IPS-20b (cell line): ENCODE data around the gene VMP1.
"Not testable (repeated sequence)": the region's sequence is repeated elsewhere in the genome, so short reads cannot be mapped to it uniquely, and the experiment has no call there.

Source experiments
- H3K27ac ChIP-seq: one replicate; pipeline ENCODE4 v1.5.1; 2013; ENCODE audit warnings: low read length
- H3K27me3 ChIP-seq: 2 replicates; pipeline ENCODE4 v1.6.1; 2013; ENCODE audit warnings: mild to moderate bottlenecking, low read length, inconsistent platforms; ENCODE audit not compliant: insufficient read depth
- H3K36me3 ChIP-seq: 2 replicates; pipeline ENCODE4 v1.6.1; 2013; ENCODE audit warnings: low read depth, mild to moderate bottlenecking, inconsistent platforms, low read length, moderate library complexity; ENCODE audit not compliant: insufficient read depth
- H3K4me1 ChIP-seq: 2 replicates; pipeline ENCODE4 v1.6.1; 2013; ENCODE audit warnings: mild to moderate bottlenecking, control low read depth, inconsistent platforms, low read length, moderate library complexity; ENCODE audit not compliant: insufficient read depth
- H3K4me3 ChIP-seq: 2 replicates; pipeline ENCODE4 v1.5.1; 2013; ENCODE audit warnings: mild to moderate bottlenecking, low read length, inconsistent platforms
- H3K9ac ChIP-seq: 2 replicates; pipeline ENCODE4 v1.6.1; 2013; ENCODE audit warnings: low read depth, mild to moderate bottlenecking, inconsistent platforms, low read length, moderate library complexity
- H3K9me3 ChIP-seq: 2 replicates; pipeline ENCODE4 v1.6.1; 2013; ENCODE audit warnings: mild to moderate bottlenecking, low read depth, low read length, inconsistent platforms; ENCODE audit not compliant: insufficient read depth

The VMP1 gene

DNA sequence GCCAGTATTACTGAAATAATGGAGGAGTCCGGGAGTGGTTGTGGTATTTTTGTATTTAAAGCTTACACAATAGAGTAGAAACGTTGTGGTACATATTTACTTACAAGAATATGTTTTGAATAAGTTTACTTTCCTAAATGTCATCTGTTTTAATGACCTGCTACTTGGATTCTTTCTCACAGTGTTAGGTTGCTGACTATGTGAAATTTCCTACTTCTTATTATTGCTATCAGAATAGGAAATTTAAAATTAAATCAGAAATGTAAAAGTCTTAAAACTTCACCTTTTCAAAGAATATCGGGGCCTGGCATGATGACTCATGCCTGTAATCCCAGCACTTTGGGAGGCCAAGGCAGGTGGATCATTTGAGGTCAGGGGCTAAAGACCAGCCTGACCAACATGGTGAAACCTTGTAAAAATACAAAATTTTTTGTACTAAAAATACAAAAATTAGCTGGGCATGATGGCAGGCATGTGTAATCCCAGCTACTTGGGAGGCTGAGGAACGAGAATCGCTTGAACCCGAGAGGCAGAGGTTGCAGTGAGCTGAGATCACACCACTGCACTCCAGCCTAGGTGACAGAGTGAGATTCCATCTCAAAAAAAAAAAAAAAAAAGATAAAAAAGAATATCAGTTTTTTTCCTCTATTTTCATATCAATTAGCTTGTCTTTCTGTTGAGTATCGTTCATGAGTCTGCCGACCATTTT lies 77.8 kb downstream of the VMP1 start:
- Histone ChIP-seq H3K4me3 (no peak overlapping the region), H3K36me3 (no peaks in the 10 kb centered on the region), H3K27me3 (no peaks in the 10 kb centered on the region), H3K9ac (no peak overlapping the region), H3K4me1 (peaks cover 35% of the 10 kb centered on the region), H3K9me3 (no peaks in the 10 kb centered on the region), H3K27ac (no peak overlapping the region)

DNA sequence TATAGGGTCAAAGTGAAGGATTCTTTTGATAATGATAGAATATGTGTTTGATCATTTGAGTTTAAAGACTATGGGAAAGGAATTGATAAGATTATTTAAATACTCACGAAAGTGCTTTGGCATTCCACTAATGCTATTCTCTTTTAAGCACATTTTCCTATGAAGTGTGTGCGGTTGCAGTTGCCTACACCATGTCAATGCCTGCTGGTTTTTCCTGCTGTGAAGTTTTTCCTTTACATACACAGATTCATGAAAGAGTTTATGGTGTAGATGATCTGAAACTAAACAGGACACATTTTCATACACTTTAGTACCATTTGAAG lies 78.7 kb downstream of the VMP1 start:
- Histone ChIP-seq H3K4me3 (no peak overlapping the region), H3K9me3 (no peaks in the 10 kb centered on the region), H3K36me3 (no peaks in the 10 kb centered on the region), H3K9ac (peak overlapping the region; percentile 21; the same call in 1 of the 2 replicates), H3K4me1 (peaks cover 35% of the 10 kb centered on the region), H3K27ac (no peak overlapping the region), H3K27me3 (no peaks in the 10 kb centered on the region)

DNA sequence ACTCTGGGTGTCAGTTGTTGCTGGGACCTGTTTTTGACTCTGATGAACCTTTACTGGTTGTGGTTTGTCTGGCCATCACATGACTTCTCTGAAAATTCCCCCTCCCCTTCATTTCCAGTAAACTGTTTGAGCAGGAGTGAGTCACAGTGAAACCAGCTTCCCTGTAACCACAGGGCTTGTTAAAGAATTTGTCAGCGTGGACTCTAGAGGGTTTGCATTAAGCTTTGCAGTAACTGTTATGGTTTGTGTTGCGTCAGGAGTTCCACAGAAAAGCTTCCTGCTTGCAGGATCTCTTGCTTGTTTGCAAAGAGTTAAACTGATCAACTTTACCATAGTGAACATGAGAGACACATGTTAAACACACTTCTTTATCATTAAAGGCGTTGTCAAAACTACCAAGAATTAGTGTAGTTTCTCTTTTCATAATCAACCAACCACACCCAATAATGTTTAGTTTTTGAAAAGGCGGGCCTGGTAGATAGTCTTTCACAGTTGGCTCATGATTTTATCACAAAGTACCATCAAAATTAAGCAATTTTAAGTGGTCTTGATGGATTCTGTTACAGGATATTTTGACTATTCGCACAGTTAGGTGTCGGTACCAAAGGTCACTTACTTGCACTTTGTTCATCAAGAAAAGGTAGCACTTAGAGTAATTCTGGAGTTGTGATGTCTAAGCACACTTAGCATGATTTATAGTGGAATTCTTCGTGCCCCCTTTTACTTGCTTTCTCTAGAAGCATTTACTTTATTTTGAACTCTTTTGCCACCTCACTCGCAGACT lies 79.3 kb downstream of the VMP1 start:
- Histone ChIP-seq H3K27ac (no peak overlapping the region), H3K4me3 (no peak overlapping the region), H3K9ac (peak overlapping the region; percentile 21; the same call in 1 of the 2 replicates), H3K36me3 (no peaks in the 10 kb centered on the region), H3K9me3 (no peaks in the 10 kb centered on the region), H3K4me1 (peaks cover 35% of the 10 kb centered on the region), H3K27me3 (no peaks in the 10 kb centered on the region)

- H3K4me1 ChIP-seq = peaks cover 21% of the 10 kb centered on the region
- H3K9ac ChIP-seq, H3K4me3 ChIP-seq, H3K27ac ChIP-seq, H3K36me3 ChIP-seq, H3K27me3 ChIP-seq, H3K9me3 ChIP-seq: not testable (repeated sequence)
These were observed 82.4 kb downstream of the VMP1 start for GRCh38 chr17:59789849-59790248.

GRCh38 chr17:59790418-59790817 lies 83.0 kb downstream of the VMP1 start:
- not testable (repeated sequence) for H3K9ac ChIP-seq

GRCh38 chr17:59790910-59791309 lies 83.5 kb downstream of the VMP1 start:
- peaks cover 13% of the 10 kb centered on the region for H3K4me1 ChIP-seq
- H3K9me3 ChIP-seq = no peaks in the 10 kb centered on the region
- H3K27me3 ChIP-seq = no peaks in the 10 kb centered on the region
- H3K4me3 ChIP-seq = no peak overlapping the region
- no peak overlapping the region for H3K9ac ChIP-seq
- H3K36me3 ChIP-seq = no peaks in the 10 kb centered on the region
- H3K27ac ChIP-seq = no peak overlapping the region

More at GRCh38 chr17:59790418-59790817, 83.0 kb downstream of the VMP1 start:
- H3K9me3 ChIP-seq, H3K27ac ChIP-seq, H3K27me3 ChIP-seq, H3K4me3 ChIP-seq, H3K36me3 ChIP-seq: not testable (repeated sequence)
- peaks cover 17% of the 10 kb centered on the region for H3K4me1 ChIP-seq

DNA sequence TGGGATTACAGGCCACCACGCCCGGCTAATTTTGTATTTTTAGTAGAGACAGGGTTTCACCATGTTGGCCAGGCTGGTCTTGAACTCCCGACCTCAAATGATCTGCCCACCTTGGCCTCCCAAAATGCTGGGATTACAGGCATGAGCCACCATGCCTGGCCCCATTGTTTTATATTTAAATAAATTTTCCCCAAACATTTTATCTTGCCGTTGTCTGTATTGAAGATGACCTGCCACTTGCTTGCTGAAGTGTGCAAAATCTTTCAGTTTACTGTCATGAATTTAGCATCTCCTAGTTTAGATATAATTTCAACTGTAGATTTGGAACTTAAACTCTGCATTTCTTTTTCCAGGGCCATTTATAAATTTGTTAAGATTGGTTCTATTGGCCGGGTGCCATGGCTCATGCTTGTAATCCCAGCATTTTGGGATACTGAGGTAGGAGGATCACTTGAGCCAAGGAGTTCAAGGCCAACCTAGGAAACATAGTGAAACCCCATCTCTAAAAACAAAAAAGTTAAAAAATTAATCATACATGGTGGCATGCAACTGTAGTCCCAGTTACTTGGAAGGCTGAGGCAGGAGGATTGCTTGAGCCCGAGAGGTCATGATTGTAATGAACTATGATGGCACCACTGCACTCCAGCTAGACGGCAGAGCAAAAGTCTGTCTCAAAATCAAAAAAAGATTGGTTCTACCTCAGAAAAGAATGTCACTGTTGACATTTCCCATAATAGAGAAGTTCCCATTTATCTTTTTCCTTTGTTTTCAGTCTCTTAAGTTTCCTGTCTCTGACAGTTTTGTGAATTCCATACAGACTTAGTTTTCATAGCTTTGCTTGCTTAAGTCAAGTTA lies 84.4 kb downstream of the VMP1 start:
- Histone ChIP-seq H3K9ac (no peak overlapping the region), H3K4me1 (peaks cover 5% of the 10 kb centered on the region), H3K27ac (no peak overlapping the region), H3K4me3 (no peak overlapping the region), H3K27me3 (no peaks in the 10 kb centered on the region), H3K36me3 (no peaks in the 10 kb centered on the region), H3K9me3 (no peaks in the 10 kb centered on the region)

GRCh38 chr17:59792458-59792823 lies 85.0 kb downstream of the VMP1 start:
- H3K9ac ChIP-seq, H3K4me1 ChIP-seq: not testable (repeated sequence)

DNA sequence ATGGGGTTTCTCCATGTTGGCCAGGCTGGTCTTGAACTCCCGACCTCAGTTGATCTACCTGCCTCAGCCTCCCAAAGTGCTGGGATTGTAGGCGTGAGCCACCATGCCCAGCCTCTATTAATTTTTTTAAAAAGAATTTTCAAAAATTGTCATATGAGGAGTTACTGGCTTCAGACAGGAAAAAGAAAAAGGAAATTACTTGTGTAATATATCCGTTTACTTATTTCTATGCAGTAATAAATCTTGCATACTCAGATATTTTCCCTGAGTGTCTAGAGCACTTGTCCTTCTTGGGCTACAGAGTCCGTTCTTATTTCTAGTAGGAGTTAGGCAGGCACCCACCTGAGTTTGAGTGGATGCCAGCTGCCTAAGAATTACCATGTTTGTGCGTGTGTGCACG lies 85.8 kb downstream of the VMP1 start:
- H3K27ac ChIP-seq = no peak overlapping the region
- no peak overlapping the region for H3K9ac ChIP-seq
- no peaks in the 10 kb centered on the region for H3K9me3 ChIP-seq
- H3K4me3 ChIP-seq = no peak overlapping the region
- no peaks in the 10 kb centered on the region for H3K36me3 ChIP-seq
- H3K27me3 ChIP-seq = no peaks in the 10 kb centered on the region
- H3K4me1 ChIP-seq = no peaks in the 10 kb centered on the region

More at GRCh38 chr17:59792458-59792823, 85.0 kb downstream of the VMP1 start:
- not testable (repeated sequence) for H3K27me3 ChIP-seq, H3K27ac ChIP-seq, H3K36me3 ChIP-seq, H3K9me3 ChIP-seq, H3K4me3 ChIP-seq

DNA sequence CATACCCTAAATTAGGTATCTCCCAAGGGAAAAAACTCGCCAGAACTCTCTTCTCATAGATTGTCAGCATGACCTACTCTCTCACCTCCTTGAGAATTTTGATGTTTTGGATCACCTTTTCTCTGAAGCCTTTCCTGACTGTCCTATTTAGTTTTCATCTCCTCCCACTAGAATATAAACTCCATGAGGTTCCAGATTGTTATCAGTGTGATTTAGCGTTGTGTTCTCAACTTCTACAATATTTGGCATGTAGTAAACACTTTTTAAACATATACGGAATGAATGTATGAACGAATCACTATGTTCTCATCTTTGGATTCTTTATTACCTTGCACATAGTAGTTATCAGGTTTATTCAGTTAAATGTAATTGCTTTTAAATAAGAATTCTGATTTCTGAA lies 88.7 kb downstream of the VMP1 start:
- no peaks in the 10 kb centered on the region for H3K9me3 ChIP-seq

GRCh38 chr17:59796785-59797205 lies 89.3 kb downstream of the VMP1 start:
- Histone ChIP-seq H3K4me3 (no peak overlapping the region), H3K27ac (no peak overlapping the region), H3K9ac (no peak overlapping the region), H3K36me3 (no peaks in the 10 kb centered on the region), H3K27me3 (no peaks in the 10 kb centered on the region), H3K9me3 (no peaks in the 10 kb centered on the region), H3K4me1 (no peaks in the 10 kb centered on the region)

More for the DNA sequence above, 88.7 kb downstream of the VMP1 start:
- no peak overlapping the region for H3K27ac ChIP-seq
- H3K36me3 ChIP-seq = no peaks in the 10 kb centered on the region
- H3K27me3 ChIP-seq = no peaks in the 10 kb centered on the region
- H3K4me1 ChIP-seq = no peaks in the 10 kb centered on the region
- H3K4me3 ChIP-seq = no peak overlapping the region
- H3K9ac ChIP-seq = no peak overlapping the region
